Mesothelial cell of epicardium (in vitro differentiated cells): ENCODE data around the gene CD9. TPM values are rescaled to one million over a fixed set of nuclear protein-coding genes. Genes with fewer than 3 reads are reported as not detected.

ENCODE experiments used
- DNase-seq, 2 experiments: peaks; one replicate each; pipeline ENCODE4 v3.0.0; 2021; ENCODE audit warnings: low spot score in 2 of 2; ENCODE audit not compliant: unreplicated experiment in 2 of 2
- H3K27ac Mint-ChIP-seq: 2 replicates; pipeline ENCODE4 v1.8.0; 2021; ENCODE audit warnings: mixed read lengths
- H3K27me3 Mint-ChIP-seq: 2 replicates; pipeline ENCODE4 v1.8.0; 2021; ENCODE audit warnings: low read depth, mixed read lengths
- H3K36me3 Mint-ChIP-seq: 2 replicates; pipeline ENCODE4 v1.8.0; 2021; ENCODE audit warnings: mixed read lengths
- H3K4me1 Mint-ChIP-seq: 2 replicates; pipeline ENCODE4 v1.8.0; 2021; ENCODE audit warnings: mixed read lengths
- H3K4me3 Mint-ChIP-seq: 2 replicates; pipeline ENCODE4 v1.8.0; 2021; ENCODE audit warnings: mild to moderate bottlenecking, moderate library complexity, mixed read lengths
- H3K9me3 Mint-ChIP-seq: 2 replicates; pipeline ENCODE4 v1.8.0; 2021; ENCODE audit warnings: mixed read lengths
- CTCF ChIP-seq: fragments of 200-600 bp; sonication (generic); IDR thresholded peaks from one replicate; pipeline ENCODE4 v1.5.0; 2021; ENCODE audit warnings: antibody characterized with exemption; ENCODE audit not compliant: unreplicated experiment
- total RNA-seq: library from RNA; stranded (reverse); gene quantifications from 3 replicates; pipeline ENCODE4 v1.2.1, GENCODE V29; 2021

The CD9 gene
- total RNA-seq, 1 donor from 2014 or later = 22.3 TPM

- TF ChIP-seq CTCF = no peak
- Mint-ChIP-seq H3K9me3 (no peaks in the 10 kb centered on the region), H3K27ac (no peak overlapping the region), H3K4me3 (no peak overlapping the region), H3K36me3 (no peaks in the 10 kb centered on the region), H3K27me3 (no peaks in the 10 kb centered on the region), H3K4me1 (peaks cover 49% of the 10 kb centered on the region)
- DNase-seq = no peak
Observed at GRCh38 chr12:6268484-6269157, 68.4 kb downstream of the CD9 start.

- DNase-seq = no peak
- Mint-ChIP-seq H3K36me3 (no peaks in the 10 kb centered on the region), H3K9me3 (no peaks in the 10 kb centered on the region), H3K27ac (no peak overlapping the region), H3K27me3 (no peaks in the 10 kb centered on the region), H3K4me3 (no peak overlapping the region), H3K4me1 (peaks cover 46% of the 10 kb centered on the region)
- no peak for TF ChIP-seq CTCF
Observed at GRCh38 chr12:6269986-6270385, 69.8 kb downstream of the CD9 start.

- DNase-seq = no peak
- no peak overlapping the region for H3K4me3 Mint-ChIP-seq
- H3K36me3 Mint-ChIP-seq = no peaks in the 10 kb centered on the region
- no peaks in the 10 kb centered on the region for H3K27me3 Mint-ChIP-seq
- H3K27ac Mint-ChIP-seq = peak overlapping the region; percentile 50
- no peak for TF ChIP-seq CTCF
- H3K4me1 Mint-ChIP-seq = peaks cover 46% of the 10 kb centered on the region
- no peaks in the 10 kb centered on the region for H3K9me3 Mint-ChIP-seq
Observed at GRCh38 chr12:6271281-6271680, 71.1 kb downstream of the CD9 start.

GRCh38 chr12:6272300-6273204 is 72.4 kb downstream of the CD9 start:
- H3K9me3 Mint-ChIP-seq = no peaks in the 10 kb centered on the region
- peak overlapping the region; percentile 94 for H3K27ac Mint-ChIP-seq
- no peak overlapping the region for H3K4me3 Mint-ChIP-seq
- H3K27me3 Mint-ChIP-seq = no peaks in the 10 kb centered on the region
- H3K4me1 Mint-ChIP-seq = peaks cover 34% of the 10 kb centered on the region
- TF ChIP-seq CTCF = no peak
- no peaks in the 10 kb centered on the region for H3K36me3 Mint-ChIP-seq
- DNase-seq = no peak

- no peak for TF ChIP-seq CTCF
- DNase-seq = no peak
- H3K27me3 Mint-ChIP-seq = no peaks in the 10 kb centered on the region
- H3K36me3 Mint-ChIP-seq = no peaks in the 10 kb centered on the region
- H3K27ac Mint-ChIP-seq = peak overlapping the region; percentile 94
- peaks cover 40% of the 10 kb centered on the region for H3K4me1 Mint-ChIP-seq
- no peaks in the 10 kb centered on the region for H3K9me3 Mint-ChIP-seq
- no peak overlapping the region for H3K4me3 Mint-ChIP-seq
Observed at GRCh38 chr12:6273205-6273540, 73.0 kb downstream of the CD9 start.
